GM12878 (cell line): ENCODE data around the gene ARAP2. TPM values are rescaled to one million over a fixed set of nuclear protein-coding genes. Genes with fewer than 3 reads are reported as not detected.
A peak's percentile ranks its signal among the peaks of the same experiment; 100 is the strongest.

Experiments
- BCLAF1 ChIP-seq: fragments of 450-650 bp; IDR thresholded peaks from 2 replicates; pipeline ENCODE4 v1.6.1; 2017; ENCODE audit warnings: antibody characterized with exemption, mild to moderate bottlenecking, moderate library complexity
- BHLHE40 ChIP-seq, 2 experiments: fragments of 450-650 bp in 1 of 2; IDR thresholded peaks; 2 replicates each; pipeline ENCODE4 v1.6.1; 2011 to 2017; ENCODE audit warnings: low read depth in 2 of 2, borderline replicate concordance in 1 of 2, improper control_type of control experiment in 1 of 2, low read length in 1 of 2, mild to moderate bottlenecking in 1 of 2
- BRCA1 ChIP-seq: IDR thresholded peaks from 2 replicates; pipeline ENCODE4 v1.6.1; 2011; ENCODE audit warnings: low read depth, low read length, improper control_type of control experiment
- CHD1 ChIP-seq: IDR thresholded peaks from 2 replicates; pipeline ENCODE4 v1.6.1; 2012; ENCODE audit warnings: low read depth, low read length, improper control_type of control experiment
- ESRRA ChIP-seq: IDR thresholded peaks from 2 replicates; pipeline ENCODE4 v1.6.1; 2012; ENCODE audit warnings: mild to moderate bottlenecking, low read length, improper control_type of control experiment
- HSF1 ChIP-seq: fragments of 150-350 bp; IDR thresholded peaks from 2 replicates; pipeline ENCODE4 v1.6.1; 2014; ENCODE audit warnings: mild to moderate bottlenecking, low read depth, low read length
- IKZF1 ChIP-seq: fragments of 450-650 bp; conservative IDR thresholded peaks from 2 replicates; pipeline ENCODE4 v1.6.1; 2017; ENCODE audit warnings: antibody characterized with exemption, mild to moderate bottlenecking
- MAX ChIP-seq: IDR thresholded peaks from 2 replicates; pipeline ENCODE4 v1.6.1; 2012; ENCODE audit warnings: low read depth, low read length, improper control_type of control experiment
- MYB ChIP-seq: fragments of 150-350 bp; IDR thresholded peaks from 2 replicates; pipeline ENCODE4 v1.6.1; 2014; ENCODE audit warnings: mild to moderate bottlenecking, low read depth, low read length, borderline replicate concordance
- NR2C1 ChIP-seq: fragments of 450-650 bp; IDR thresholded peaks from 2 replicates; pipeline ENCODE4 v1.6.1; 2017; ENCODE audit warnings: antibody characterized with exemption, mild to moderate bottlenecking, moderate library complexity
- POLR2AphosphoS2 ChIP-seq: IDR thresholded peaks from 2 replicates; pipeline ENCODE4 v1.6.1; 2011; ENCODE audit warnings: low read depth, mild to moderate bottlenecking, low read length, improper control_type of control experiment, moderate library complexity
- RFX5 ChIP-seq: IDR thresholded peaks from 2 replicates; pipeline ENCODE4 v1.6.1; 2011; ENCODE audit warnings: low read depth, low read length, improper control_type of control experiment
- SREBF1 ChIP-seq: IDR thresholded peaks from 2 replicates; pipeline ENCODE4 v1.6.1; 2012; ENCODE audit warnings: mild to moderate bottlenecking, low read length
- TAF1 ChIP-seq: IDR thresholded peaks from 2 replicates; pipeline ENCODE4 v1.6.1; 2011; ENCODE audit warnings: mild to moderate bottlenecking, low read depth, low read length, borderline replicate concordance
- WRNIP1 ChIP-seq: IDR thresholded peaks from 2 replicates; pipeline ENCODE4 v1.6.1; 2011; ENCODE audit warnings: low read depth, low read length, improper control_type of control experiment, borderline replicate concordance
- polyA plus RNA-seq, 11 experiments: library from polyadenylated mRNA; depleted of rRNA in 4 of 11; unstranded in 6 of 11; stranded (reverse) in 5 of 11; fragments of >200 nt; fragmentation: Nextera tagmentation in 4 of 11; fragmentation: Illumina TruSeq in 1 of 11; extraction: Ambion mirVana in 4 of 11; extraction: Trizol in 1 of 11; gene quantifications; 1 replicate in 1 of 11; 2 replicates in 10 of 11; pipeline versions ENCODE4 v1.2.1 to v1.2.3, GENCODE V29; 2011 to 2016; ENCODE audit warnings: inconsistent platforms in 2 of 11, missing spikeins in 2 of 11, low read depth in 1 of 11
- total RNA-seq, 4 experiments: library from RNA; depleted of rRNA in 3 of 4; stranded (reverse); fragments of >200 nt in 3 of 4; fragmentation: Illumina TruSeq in 1 of 4; extraction: Trizol in 1 of 4; gene quantifications; 2 replicates each; pipeline versions ENCODE4 v1.2.1 to v1.2.3, GENCODE V29; 2013 to 2021
- TF ChIP-seq, protein P1 (sequence below): IDR thresholded peaks from 2 replicates; pipeline ENCODE4 v1.6.1; 2012; ENCODE audit warnings: low read depth, low read length, improper control_type of control experiment
- TF ChIP-seq, protein P2 (sequence below): fragments of 450-650 bp; IDR thresholded peaks from 2 replicates; pipeline ENCODE4 v1.6.1; 2016; ENCODE audit warnings: mild to moderate bottlenecking
- TF ChIP-seq, protein P3 (sequence below): fragments of 450-650 bp; IDR thresholded peaks from 2 replicates; pipeline ENCODE4 v1.6.1; 2017; ENCODE audit warnings: mild to moderate bottlenecking, moderate library complexity

ARAP2 gene
- total and polyA plus RNA-seq, 10 of the 15 experiments (the other 5 are each of a cell fraction or from before 2014, with no cell fraction given) = 5.4 to 36.1 (median 12.2) TPM

DNA sequence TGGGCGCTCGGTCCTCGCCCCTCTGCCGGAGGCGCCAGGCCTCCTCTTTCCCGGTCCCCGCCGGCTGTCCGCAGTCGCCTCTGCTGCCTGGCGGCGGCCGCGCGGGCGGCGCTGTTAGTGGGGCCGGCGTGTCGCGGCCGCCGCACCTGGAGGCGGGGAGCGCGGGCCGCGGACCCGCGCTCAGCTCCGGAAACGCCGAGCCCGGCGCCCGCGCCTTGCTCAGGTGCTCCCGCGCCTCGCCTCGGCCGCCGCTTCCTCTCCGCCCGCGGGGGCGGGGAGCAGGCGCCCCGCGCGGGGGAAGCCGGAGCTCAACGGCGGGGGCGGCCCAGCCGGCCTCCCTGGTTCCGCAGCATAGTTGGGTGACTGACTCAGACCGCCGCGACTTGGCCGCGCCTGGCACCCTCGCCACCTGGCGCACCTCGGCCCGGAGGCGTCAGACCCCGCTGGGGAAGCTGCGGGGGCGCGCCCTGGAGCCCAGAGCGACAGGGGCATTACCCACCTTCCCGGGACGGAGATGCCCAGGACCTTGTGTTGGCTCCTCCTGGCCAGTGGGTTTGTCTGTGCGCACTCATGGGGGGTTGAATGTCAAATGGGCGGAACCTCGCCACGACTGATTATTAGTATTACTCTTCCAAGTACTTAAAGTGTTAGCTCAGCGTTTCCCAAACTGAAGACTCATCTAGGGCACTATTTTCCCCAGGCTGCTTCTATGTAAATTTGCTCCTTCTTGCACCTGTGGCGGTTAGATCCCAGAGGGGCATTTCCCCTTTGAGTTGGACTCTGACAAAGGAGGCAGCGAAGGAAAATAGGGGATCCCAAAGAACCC, at the start of gene ARAP2 (continued):
- TF ChIP-seq MYB (no peak), ESRRA (no peak), NR2C1 (peak; percentile 25; the same call in 1 of the 2 replicates), BRCA1 (no peak), CHD1 (no peak), IKZF1 (peak; percentile 93), MAX (0 out of 2 replicates have a peak, but pooled peaks have one; percentile 32), WRNIP1 (no peak), TAF1 (peak; percentile 31; the same call in 1 of the 2 replicates), SREBF1 (no peak), HSF1 (no peak), RFX5 (no peak), BHLHE40 (IDR thresholded peaks at IDR 0.05; ENCODE audit: borderline replicate concordance in 1 of 2, low read depth in 2 of 2, low read length in 1 of 2) (peak in 1 of 2 experiments; percentile 80; a peak in 2 of 4 replicates), BCLAF1 (no peak), POLR2AphosphoS2 (no peak)
- TF ChIP-seq, protein P1, sequence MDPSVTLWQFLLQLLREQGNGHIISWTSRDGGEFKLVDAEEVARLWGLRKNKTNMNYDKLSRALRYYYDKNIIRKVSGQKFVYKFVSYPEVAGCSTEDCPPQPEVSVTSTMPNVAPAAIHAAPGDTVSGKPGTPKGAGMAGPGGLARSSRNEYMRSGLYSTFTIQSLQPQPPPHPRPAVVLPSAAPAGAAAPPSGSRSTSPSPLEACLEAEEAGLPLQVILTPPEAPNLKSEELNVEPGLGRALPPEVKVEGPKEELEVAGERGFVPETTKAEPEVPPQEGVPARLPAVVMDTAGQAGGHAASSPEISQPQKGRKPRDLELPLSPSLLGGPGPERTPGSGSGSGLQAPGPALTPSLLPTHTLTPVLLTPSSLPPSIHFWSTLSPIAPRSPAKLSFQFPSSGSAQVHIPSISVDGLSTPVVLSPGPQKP = no peak
- TF ChIP-seq, protein P2, sequence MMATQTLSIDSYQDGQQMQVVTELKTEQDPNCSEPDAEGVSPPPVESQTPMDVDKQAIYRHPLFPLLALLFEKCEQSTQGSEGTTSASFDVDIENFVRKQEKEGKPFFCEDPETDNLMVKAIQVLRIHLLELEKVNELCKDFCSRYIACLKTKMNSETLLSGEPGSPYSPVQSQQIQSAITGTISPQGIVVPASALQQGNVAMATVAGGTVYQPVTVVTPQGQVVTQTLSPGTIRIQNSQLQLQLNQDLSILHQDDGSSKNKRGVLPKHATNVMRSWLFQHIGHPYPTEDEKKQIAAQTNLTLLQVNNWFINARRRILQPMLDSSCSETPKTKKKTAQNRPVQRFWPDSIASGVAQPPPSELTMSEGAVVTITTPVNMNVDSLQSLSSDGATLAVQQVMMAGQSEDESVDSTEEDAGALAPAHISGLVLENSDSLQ = peak; percentile 22; the same call in 1 of the 2 replicates
- TF ChIP-seq, protein P3, sequence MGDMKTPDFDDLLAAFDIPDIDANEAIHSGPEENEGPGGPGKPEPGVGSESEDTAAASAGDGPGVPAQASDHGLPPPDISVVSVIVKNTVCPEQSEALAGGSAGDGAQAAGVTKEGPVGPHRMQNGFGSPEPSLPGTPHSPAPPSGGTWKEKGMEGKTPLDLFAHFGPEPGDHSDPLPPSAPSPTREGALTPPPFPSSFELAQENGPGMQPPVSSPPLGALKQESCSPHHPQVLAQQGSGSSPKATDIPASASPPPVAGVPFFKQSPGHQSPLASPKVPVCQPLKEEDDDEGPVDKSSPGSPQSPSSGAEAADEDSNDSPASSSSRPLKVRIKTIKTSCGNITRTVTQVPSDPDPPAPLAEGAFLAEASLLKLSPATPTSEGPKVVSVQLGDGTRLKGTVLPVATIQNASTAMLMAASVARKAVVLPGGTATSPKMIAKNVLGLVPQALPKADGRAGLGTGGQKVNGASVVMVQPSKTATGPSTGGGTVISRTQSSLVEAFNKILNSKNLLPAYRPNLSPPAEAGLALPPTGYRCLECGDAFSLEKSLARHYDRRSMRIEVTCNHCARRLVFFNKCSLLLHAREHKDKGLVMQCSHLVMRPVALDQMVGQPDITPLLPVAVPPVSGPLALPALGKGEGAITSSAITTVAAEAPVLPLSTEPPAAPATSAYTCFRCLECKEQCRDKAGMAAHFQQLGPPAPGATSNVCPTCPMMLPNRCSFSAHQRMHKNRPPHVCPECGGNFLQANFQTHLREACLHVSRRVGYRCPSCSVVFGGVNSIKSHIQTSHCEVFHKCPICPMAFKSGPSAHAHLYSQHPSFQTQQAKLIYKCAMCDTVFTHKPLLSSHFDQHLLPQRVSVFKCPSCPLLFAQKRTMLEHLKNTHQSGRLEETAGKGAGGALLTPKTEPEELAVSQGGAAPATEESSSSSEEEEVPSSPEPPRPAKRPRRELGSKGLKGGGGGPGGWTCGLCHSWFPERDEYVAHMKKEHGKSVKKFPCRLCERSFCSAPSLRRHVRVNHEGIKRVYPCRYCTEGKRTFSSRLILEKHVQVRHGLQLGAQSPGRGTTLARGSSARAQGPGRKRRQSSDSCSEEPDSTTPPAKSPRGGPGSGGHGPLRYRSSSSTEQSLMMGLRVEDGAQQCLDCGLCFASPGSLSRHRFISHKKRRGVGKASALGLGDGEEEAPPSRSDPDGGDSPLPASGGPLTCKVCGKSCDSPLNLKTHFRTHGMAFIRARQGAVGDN = peak; percentile 69; the same call in 1 of the 2 replicates
